NCI-H2107 treated with DMSO at 0.1 percent for 48 hours (cell line): ENCODE results near the gene CBX6.
A peak's percentile ranks its signal among the peaks of the same experiment; 100 is the strongest.
"Not testable (repeated sequence)": the region's sequence is repeated elsewhere in the genome, so short reads cannot be mapped to it uniquely, and the experiment has no call there.

ENCODE experiments used
- DNase-seq: peaks from one replicate; lab custom pipeline; 2025; ENCODE audit not compliant: unreplicated experiment; lab: John Stamatoyannopoulos, UW

CBX6 gene

DNA sequence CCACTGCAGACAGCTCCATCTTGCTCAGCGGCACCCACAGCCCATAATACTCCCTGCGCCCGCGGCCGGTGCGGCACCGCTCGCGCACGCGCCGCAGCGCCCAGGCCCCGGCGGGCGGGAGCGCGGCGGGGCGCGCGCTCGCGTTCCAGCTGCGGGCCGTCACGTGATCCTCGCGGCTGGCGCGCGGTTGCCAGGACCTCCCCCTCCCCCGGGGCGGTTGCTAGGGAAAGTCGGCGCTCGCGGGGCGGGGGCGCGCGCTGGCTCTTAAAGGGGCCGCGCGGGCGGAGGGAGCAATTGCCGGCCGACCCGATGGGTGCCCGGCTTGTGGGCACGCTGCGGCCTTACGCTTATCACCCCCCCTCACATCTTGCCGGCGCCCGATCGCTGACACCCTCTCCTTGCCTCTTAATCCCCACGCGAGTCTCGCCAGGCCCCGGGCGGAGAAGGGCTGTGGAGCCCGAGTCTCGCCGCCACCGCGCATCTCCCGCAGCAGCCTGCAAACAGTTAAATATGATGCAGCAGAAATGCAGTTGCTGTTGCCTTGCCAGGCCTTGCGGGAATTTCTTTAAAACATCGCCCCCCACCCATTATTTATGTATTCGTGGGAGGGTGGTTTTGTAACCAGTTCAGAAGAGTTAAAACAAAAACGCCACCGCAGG is at the start of gene CBX6:
Gene CBX6 (minus strand): TSS at position 45 of the 659 bp plus-strand sequence. CDS start 26 bp downstream, at position 19.
- peak; percentile 74 for DNase-seq

DNA sequence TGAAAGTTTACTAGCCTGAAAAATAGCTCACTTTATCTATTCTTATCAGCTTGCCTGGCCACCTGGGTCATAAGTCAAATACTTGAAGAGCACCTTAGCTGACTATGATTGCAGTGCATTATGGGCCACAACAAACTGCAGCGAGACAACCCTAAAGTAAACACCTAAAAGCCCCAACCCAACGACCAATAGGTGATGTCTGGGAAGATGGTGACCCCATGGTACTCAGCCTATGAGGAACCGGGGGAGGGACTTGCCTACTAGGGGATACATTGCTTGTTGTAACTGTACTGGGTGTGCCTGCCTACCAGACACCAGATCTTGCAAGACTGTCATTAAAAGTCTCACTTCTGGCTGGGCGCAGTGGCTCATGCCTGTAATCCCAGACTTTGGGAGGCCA is 49.8 kb upstream of the CBX6 start:
- DNase-seq, result no peak

GRCh38 chr22:38921120-38921519 is 49.1 kb upstream of the CBX6 start:
- peak; percentile 5 for DNase-seq

GRCh38 chr22:38919631-38920190 is 47.7 kb upstream of the CBX6 start:
- DNase-seq, result no peak

- no peak for DNase-seq
These were observed 39.4 kb upstream of the CBX6 start for GRCh38 chr22:38911434-38911833.

- DNase-seq, result no peak
These were observed 35.8 kb upstream of the CBX6 start for GRCh38 chr22:38907767-38908166.

GRCh38 chr22:38906052-38906451 is 34.0 kb upstream of the CBX6 start:
- no peak for DNase-seq

DNA sequence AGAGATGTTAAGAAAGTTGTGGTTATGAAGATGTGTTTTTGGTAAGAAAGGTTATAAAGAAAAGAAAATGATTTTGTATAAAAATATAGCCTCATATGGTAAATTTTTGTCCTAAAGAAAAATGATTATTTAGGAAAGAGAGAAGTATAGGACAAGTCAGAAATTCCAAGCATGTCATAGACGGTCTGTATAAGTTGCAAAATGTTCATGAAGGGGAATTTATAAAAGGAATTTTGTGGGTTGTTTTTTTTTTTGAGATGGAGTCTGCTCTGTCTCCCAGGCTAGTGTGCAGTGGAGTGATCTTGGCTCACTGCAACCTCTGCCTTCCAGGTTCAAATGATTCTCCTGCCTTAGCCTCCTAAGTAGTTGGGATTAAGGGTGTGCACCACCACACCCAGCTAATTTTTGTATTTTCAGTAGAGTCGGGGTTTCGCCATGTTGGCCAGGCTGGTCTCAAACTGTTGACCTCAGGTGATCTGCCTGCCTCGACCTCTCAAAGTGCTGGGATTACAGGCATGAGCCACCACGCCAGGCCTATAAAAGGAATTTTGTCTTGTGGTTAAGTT is 32.1 kb upstream of the CBX6 start:
- DNase-seq, result not testable (repeated sequence)

GRCh38 chr22:38901111-38901641 is 29.2 kb upstream of the CBX6 start:
- DNase-seq, result no peak

GRCh38 chr22:38900677-38901076 is 28.7 kb upstream of the CBX6 start:
- no peak for DNase-seq

GRCh38 chr22:38891256-38891655 is 19.2 kb upstream of the CBX6 start:
- DNase-seq, result no peak

GRCh38 chr22:38890377-38890776 is 18.4 kb upstream of the CBX6 start:
- no peak for DNase-seq

- DNase-seq, result no peak
These were observed 14.3 kb upstream of the CBX6 start for GRCh38 chr22:38886333-38886732.

DNA sequence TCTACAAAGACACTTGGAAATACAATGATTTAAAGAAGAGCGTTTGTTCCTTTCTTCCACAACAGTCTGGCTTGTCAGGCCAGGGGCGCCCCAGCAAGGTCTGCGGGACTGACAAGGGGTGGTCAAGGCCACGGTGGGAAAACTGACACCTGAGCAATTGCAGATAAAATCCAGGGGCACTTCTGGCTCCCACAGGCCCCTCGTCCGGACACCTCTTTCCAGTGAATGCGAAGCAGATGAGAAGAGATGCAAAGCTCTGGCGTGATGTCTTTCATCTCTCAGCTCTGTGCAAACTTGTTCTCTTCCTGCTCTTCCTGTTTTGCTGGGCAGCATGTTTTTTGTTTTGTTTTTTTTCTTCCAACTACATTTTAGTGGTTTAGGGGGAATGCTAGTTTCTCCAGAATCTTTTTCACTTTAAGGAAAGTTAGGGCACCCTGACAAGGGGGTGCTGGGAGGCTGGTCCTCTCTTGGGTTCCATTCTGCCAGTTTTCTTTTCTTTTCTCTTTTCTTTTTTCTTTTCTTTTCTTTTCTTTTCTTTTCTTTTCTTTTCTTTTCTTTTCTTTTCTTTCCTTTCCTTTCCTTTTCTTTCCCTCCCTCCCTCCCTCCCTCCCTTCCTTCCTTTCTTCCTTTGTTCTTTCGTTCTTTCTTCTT is 11.1 kb upstream of the CBX6 start:
- DNase-seq, result no peak

DNA sequence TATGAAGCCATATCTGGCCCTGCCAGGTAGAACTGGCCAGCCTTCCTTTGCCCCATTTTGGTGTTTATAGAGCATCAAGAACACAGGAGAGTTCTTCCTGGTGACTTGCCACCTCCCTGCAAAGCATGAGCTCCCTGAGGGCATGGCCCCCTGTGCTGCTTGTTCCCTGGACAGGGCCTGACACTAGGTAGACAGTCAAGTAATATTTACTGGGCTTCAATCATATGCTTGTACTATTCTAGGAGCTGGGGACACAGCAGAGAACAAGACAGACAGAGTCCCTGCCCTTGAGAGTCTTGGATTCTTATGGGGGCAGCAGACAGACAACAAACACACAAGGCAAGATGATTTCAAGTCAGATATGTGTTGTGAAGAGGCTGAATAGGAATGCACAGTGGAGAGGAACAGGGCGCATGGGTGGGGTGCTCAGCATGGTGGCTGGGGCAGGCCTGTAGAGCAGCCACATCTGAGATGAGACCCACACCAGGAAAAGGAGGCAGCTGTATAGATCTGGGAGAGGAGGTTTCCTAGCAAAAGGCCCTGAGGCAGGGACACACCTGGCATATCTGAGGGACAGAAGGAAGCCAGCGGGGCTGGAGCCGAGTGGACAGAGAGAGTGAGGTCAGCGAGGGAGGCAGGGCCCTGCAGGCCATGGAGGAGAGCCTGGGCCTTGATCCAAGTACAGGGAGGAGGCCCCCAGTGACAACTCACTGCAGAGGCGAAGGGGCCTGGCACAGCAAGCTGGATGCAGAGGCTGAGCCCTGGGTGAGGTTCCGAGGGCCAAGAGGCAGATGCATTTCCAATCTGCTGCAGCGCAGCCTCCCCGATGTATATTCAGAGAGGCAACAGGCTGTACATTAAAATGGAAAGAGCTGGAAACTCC is 10.2 kb upstream of the CBX6 start:
- DNase-seq, result no peak

DNA sequence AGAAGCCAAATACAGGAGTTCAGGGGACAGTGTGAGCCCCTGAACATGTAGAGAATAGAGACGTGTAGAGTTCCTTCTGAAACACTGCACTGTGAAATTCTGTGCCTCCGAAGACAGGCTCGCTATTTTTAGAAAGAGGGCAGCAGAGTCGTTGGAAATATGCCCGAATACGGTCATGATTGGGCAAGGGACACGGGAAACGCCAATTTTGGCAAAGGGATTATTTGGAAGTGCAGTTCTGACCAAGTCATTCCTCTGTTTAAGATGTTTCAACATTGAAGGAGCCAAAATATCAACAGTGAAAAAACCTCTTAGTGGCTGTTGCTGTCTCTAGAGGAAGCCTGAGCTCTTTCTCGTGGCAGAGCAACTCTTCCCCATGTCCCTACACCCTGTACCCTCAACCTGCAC is 9.5 kb upstream of the CBX6 start:
- DNase-seq, result no peak

DNA sequence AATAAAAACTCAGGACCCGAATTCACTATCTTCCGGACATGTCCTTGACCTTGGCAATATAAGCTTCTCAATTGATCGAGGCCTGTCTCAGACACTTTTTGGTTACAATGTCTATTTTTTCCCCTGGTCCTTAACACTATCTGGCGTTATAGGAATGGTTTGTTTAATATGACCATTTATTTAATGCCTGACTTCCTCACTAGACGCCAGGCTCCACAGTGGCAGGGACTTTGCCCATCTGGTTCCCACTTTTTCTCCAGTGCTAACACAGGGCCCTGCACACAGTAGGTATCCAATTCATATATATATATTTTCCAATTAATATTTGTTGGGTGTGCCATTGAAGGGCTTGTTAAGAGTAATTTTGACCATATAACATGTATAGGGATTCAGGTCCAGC is 7.9 kb upstream of the CBX6 start:
- no peak for DNase-seq

GRCh38 chr22:38879108-38879729 is 7.2 kb upstream of the CBX6 start:
- DNase-seq, result no peak

DNA sequence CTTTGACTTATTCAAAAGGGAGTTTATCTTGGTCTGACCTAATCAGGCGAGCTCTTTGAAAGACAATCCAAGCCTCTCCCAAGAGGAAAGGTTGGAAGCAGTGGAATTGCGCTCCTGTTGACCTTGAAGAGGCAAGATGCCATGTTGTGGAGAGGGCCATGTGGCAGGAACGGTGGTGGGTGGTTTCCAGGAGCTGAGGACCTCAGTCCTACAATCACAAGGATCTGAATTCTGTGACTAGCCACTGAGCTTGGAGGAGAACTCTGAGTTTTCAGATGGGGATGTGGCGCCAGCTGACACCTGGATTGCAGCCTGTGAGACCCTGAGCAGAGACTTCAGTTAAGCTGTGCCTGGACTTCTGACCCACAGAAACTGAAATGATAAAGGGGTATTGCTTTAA is 6.0 kb upstream of the CBX6 start:
- no peak for DNase-seq

- DNase-seq, result no peak
These were observed 2.7 kb upstream of the CBX6 start for GRCh38 chr22:38874529-38875222.
